Cardiac fibroblast (primary cell): ENCODE data around the gene LIX1.

Experiments used
- DNase-seq, 2 donors: peaks; one replicate each; pipeline versions ENCODE4 v3.0.0 to v3.0.0-alpha.2; 2010; ENCODE audit warnings: low read depth in 2 of 2
- H3K4me3 ChIP-seq, 2 donors: replicated peaks in 1 of 2; 1 replicate in 1 of 2; 2 replicates in 1 of 2; pipeline ENCODE4 v1.5.1; 2011; ENCODE audit warnings: low read depth in 2 of 2, low read length in 2 of 2, mild to moderate bottlenecking in 2 of 2, moderate library complexity in 1 of 2
- TF ChIP-seq, protein P1 (sequence below): IDR thresholded peaks from one replicate; pipeline ENCODE4 v1.5.1; 2011; ENCODE audit warnings: low read depth, mild to moderate bottlenecking, low read length, inconsistent platforms

The LIX1 gene

GRCh38 chr5:97121848-97122247, 20.6 kb downstream of the LIX1 start:
- no peak overlapping the region for H3K4me3 ChIP-seq
- TF ChIP-seq, protein P1, sequence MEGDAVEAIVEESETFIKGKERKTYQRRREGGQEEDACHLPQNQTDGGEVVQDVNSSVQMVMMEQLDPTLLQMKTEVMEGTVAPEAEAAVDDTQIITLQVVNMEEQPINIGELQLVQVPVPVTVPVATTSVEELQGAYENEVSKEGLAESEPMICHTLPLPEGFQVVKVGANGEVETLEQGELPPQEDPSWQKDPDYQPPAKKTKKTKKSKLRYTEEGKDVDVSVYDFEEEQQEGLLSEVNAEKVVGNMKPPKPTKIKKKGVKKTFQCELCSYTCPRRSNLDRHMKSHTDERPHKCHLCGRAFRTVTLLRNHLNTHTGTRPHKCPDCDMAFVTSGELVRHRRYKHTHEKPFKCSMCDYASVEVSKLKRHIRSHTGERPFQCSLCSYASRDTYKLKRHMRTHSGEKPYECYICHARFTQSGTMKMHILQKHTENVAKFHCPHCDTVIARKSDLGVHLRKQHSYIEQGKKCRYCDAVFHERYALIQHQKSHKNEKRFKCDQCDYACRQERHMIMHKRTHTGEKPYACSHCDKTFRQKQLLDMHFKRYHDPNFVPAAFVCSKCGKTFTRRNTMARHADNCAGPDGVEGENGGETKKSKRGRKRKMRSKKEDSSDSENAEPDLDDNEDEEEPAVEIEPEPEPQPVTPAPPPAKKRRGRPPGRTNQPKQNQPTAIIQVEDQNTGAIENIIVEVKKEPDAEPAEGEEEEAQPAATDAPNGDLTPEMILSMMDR = no peak
- no peak for DNase-seq

DNA sequence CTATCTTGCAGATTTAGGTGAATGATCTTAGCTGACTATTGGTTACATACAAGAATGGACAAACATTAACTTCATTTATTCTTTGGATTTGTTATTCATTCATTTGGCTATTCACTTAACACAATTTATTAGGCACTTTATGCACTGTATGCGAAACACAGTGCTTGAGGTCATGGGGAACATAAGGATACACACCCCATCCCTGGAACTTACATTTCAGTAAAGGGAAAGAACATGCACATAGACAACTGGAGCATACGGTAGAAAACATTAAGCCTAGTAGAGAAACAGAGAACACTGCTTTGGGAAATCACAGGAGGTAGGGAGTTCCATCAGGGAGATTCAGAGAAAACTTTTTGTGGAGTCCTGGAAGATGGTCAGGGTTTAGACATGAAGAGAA, 22.2 kb downstream of the LIX1 start:
- no peak for DNase-seq
- TF ChIP-seq, protein P1 = no peak
- H3K4me3 ChIP-seq = no peak overlapping the region

DNA sequence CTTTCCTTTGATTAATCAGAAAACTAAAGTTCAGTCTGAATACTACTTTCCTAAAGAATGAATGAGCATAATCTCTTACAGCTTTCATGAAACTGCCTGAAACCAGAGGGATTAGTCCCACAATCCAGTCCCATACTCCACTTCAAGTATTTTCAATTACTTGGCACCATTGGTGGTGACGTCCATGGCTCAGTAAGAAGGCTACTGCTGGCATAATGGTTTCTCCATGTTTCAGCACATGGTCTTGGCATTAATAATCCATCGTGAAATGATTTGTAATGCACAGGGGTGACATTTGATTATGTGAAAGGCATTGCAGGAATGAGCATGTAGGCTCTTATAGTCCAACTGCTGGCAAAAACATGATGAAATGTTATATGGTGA, 23.4 kb downstream of the LIX1 start:
- TF ChIP-seq, protein P1 = no peak
- DNase-seq = no peak
- no peak overlapping the region for H3K4me3 ChIP-seq

GRCh38 chr5:97118261-97119006, 24.0 kb downstream of the LIX1 start:
- no peak for DNase-seq
- H3K4me3 ChIP-seq = no peak overlapping the region
- TF ChIP-seq, protein P1 = no peak

- TF ChIP-seq, protein P1 = no peak
- DNase-seq = peak in 1 of 2 donors; percentile 42
- no peak overlapping the region for H3K4me3 ChIP-seq
Observed at GRCh38 chr5:97115932-97116331, 26.5 kb downstream of the LIX1 start.

DNA sequence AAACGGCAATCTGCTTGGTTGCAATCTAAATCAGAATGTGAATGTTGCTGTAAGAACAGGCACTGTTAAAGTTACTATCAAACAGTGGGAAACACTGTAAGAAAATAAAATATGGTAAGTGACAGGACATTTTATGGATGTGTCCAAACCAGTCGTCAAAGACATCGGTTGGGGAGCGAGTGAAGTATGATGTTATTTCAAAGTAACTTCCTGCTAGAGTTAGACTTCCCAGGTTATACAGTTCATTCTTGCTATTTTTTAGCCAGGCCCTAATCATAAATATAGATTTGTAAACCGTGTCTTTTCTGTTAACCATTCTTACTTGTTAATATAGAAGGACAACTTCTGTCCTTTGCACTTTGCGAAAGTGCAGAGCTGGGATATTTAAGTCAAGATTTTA, 30.2 kb downstream of the LIX1 start:
- TF ChIP-seq, protein P1 = no peak
- H3K4me3 ChIP-seq = no peak overlapping the region
- no peak for DNase-seq

DNA sequence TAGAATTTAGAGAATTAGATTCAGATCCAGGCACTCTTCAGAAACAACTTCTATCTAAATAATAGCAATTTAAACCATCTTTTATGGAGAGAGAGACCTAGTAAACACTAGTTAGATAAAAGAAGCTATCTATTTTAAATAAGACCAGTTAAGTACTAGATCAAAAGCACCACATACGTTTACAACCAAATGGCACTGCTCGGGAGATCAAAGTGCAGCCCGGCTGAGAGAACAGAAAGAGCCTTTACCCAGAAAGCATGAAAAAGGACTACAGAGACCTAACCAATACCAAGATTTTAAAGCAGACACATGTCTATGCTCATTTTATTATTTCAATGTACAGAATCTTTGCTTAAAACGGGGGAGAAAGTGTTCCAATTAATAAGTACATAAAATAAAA, 30.8 kb downstream of the LIX1 start:
- no peak overlapping the region for H3K4me3 ChIP-seq
- TF ChIP-seq, protein P1 = no peak
- no peak for DNase-seq
